GM18505 (cell line): ENCODE measurements around the gene PIGR.

Source experiments
- ATAC-seq: cut with Tn5 transposase; IDR thresholded peaks from one replicate; pipeline ENCODE4 v1.9.1; 2021; ENCODE audit not compliant: unreplicated experiment
- POLR2A ChIP-seq: IDR thresholded peaks from 4 replicates; pipeline ENCODE4 v1.6.1; 2011; ENCODE audit warnings: borderline replicate concordance; ENCODE audit not compliant: insufficient read depth, insufficient read length; ENCODE audit errors: extremely low read depth

PIGR gene

GRCh38 chr1:206902702-206903101 is 43.6 kb downstream of the PIGR start:
- peak; percentile 52 for TF ChIP-seq POLR2A
- no peak for ATAC-seq

GRCh38 chr1:206901944-206902343 is 44.3 kb downstream of the PIGR start:
- no peak for ATAC-seq
- TF ChIP-seq POLR2A: no peak

- ATAC-seq: no peak
Measured at GRCh38 chr1:206900149-206900548, 46.1 kb downstream of the PIGR start.

GRCh38 chr1:206899717-206900116 is 46.5 kb downstream of the PIGR start:
- no peak for ATAC-seq
- no peak for TF ChIP-seq POLR2A

More at GRCh38 chr1:206900149-206900548, 46.1 kb downstream of the PIGR start:
- no peak for TF ChIP-seq POLR2A

GRCh38 chr1:206898915-206899431 is 47.3 kb downstream of the PIGR start:
- TF ChIP-seq POLR2A: no peak
- ATAC-seq: no peak

- TF ChIP-seq POLR2A: no peak
- ATAC-seq: no peak
Measured at GRCh38 chr1:206898089-206898914, 48.0 kb downstream of the PIGR start.

- ATAC-seq: no peak
- no peak for TF ChIP-seq POLR2A
Measured at GRCh38 chr1:206897175-206897574, 49.1 kb downstream of the PIGR start, which contains the start of gene IL24. Gene IL24 (plus strand): TSS chr1:206897443. CDS start chr1:206897833, 390 bp downstream.

GRCh38 chr1:206896261-206896660 is 50.0 kb downstream of the PIGR start:
- ATAC-seq: no peak
- TF ChIP-seq POLR2A: no peak

- no peak for ATAC-seq
- TF ChIP-seq POLR2A: no peak
Measured at GRCh38 chr1:206895837-206896242, 50.4 kb downstream of the PIGR start.

- no peak for TF ChIP-seq POLR2A
- no peak for ATAC-seq
Measured at GRCh38 chr1:206895325-206895724, 50.9 kb downstream of the PIGR start.

- no peak for TF ChIP-seq POLR2A
- ATAC-seq: no peak
Measured at GRCh38 chr1:206893380-206893779, 52.9 kb downstream of the PIGR start.

- TF ChIP-seq POLR2A: no peak
- ATAC-seq: no peak
Measured at GRCh38 chr1:206892351-206892984, 53.8 kb downstream of the PIGR start.

- ATAC-seq: no peak
- TF ChIP-seq POLR2A: no peak
Measured at GRCh38 chr1:206891412-206891811, 54.9 kb downstream of the PIGR start.
